HepG2 (cell line): Measurements from ENCODE around the gene PDK2. TPM values are rescaled to one million over a fixed set of nuclear protein-coding genes. Genes with fewer than 3 reads are reported as not detected.

Source experiments
- AKAP8 ChIP-seq: sonication (generic); formaldehyde crosslinking; IDR thresholded peaks from 2 replicates; pipeline ENCODE4 v1.5.1; 2020; ENCODE audit warnings: mild to moderate bottlenecking, missing genetic modification reagents
- FIP1L1 ChIP-seq: fragments of 200-400 bp; formaldehyde crosslinking; IDR thresholded peaks from 2 replicates; pipeline ENCODE4 v1.6.1; 2018; ENCODE audit warnings: low read depth, mild to moderate bottlenecking, low read length, moderate library complexity, borderline replicate concordance; ENCODE audit not compliant: insufficient read depth
- FOSL1 ChIP-seq: sonication (generic); formaldehyde crosslinking; IDR thresholded peaks from 2 replicates; pipeline ENCODE4 v1.9.0; 2021; ENCODE audit warnings: missing genetic modification reagents, borderline replicate concordance
- KLF13 ChIP-seq: sonication (generic); formaldehyde crosslinking; IDR thresholded peaks from 2 replicates; pipeline ENCODE4 v1.4.0; 2020; ENCODE audit warnings: mild to moderate bottlenecking, missing genetic modification reagents
- MXI1 ChIP-seq: IDR thresholded peaks from 3 replicates; pipeline ENCODE4 v1.6.1; 2012; ENCODE audit warnings: low read depth, low read length, inconsistent platforms, borderline replicate concordance
- NKX3-1 ChIP-seq: sonication (generic); formaldehyde crosslinking; IDR thresholded peaks from 2 replicates; pipeline ENCODE4 v1.5.0; 2020; ENCODE audit warnings: missing genetic modification reagents
- PHF8 ChIP-seq: sonication (generic); formaldehyde crosslinking; IDR thresholded peaks from 2 replicates; pipeline ENCODE4 v1.5.0; 2020; ENCODE audit warnings: missing genetic modification reagents
- RXRB ChIP-seq: IDR thresholded peaks from 2 replicates; pipeline ENCODE4 v1.6.1; 2016; ENCODE audit warnings: borderline replicate concordance, missing genetic modification reagents, missing compliant biosample characterization
- SOX13 ChIP-seq, 3 experiments: fragments of 450-650 bp in 1 of 3; sonication (generic) in 1 of 3; formaldehyde crosslinking in 1 of 3; IDR thresholded peaks in 2 of 3; conservative IDR thresholded peaks in 1 of 3; 2 replicates each; pipeline versions ENCODE4 v1.5.0 to v1.6.1; 2016 to 2020; ENCODE audit warnings: antibody characterized with exemption in 1 of 3, mild to moderate bottlenecking in 1 of 3, missing compliant biosample characterization in 1 of 3, missing genetic modification reagents in 1 of 3, moderate library complexity in 1 of 3
- SOX5 ChIP-seq: IDR thresholded peaks from 2 replicates; pipeline ENCODE4 v1.6.1; 2016; ENCODE audit warnings: borderline replicate concordance
- TEAD2 ChIP-seq: sonication (generic); formaldehyde crosslinking; IDR thresholded peaks from 2 replicates; pipeline ENCODE4 v1.9.0; 2021; ENCODE audit warnings: missing genetic modification reagents
- XRCC5 ChIP-seq: fragments of 200-400 bp; formaldehyde crosslinking; optimal IDR thresholded peaks from 2 replicates; pipeline ENCODE3; 2017; ENCODE audit warnings: mild to moderate bottlenecking, low read length
- ZFX ChIP-seq: sonication (generic); formaldehyde crosslinking; IDR thresholded peaks from 2 replicates; pipeline ENCODE4 v1.4.0; 2020; ENCODE audit warnings: mild to moderate bottlenecking, low read depth, missing genetic modification reagents, moderate library complexity
- ZNF24 ChIP-seq: fragments of 450-650 bp; IDR thresholded peaks from 2 replicates; pipeline ENCODE4 v1.6.1; 2017; ENCODE audit warnings: antibody characterized with exemption, mild to moderate bottlenecking
- ZNF264 ChIP-seq: sonication (generic); formaldehyde crosslinking; IDR thresholded peaks from 2 replicates; pipeline ENCODE4 v1.4.0; 2020; ENCODE audit warnings: missing genetic modification reagents
- ZNF512B ChIP-seq: sonication (generic); formaldehyde crosslinking; IDR thresholded peaks from 2 replicates; pipeline ENCODE4 v1.5.1; 2020; ENCODE audit warnings: missing genetic modification reagents, mild to moderate bottlenecking, borderline replicate concordance
- ZNF773 ChIP-seq: sonication (generic); formaldehyde crosslinking; IDR thresholded peaks from 2 replicates; pipeline ENCODE4 v1.4.0; 2020; ENCODE audit warnings: missing genetic modification reagents, borderline replicate concordance
- ZNF883 ChIP-seq: sonication (generic); formaldehyde crosslinking; IDR thresholded peaks from 2 replicates; pipeline ENCODE4 v1.5.1; 2020; ENCODE audit warnings: mild to moderate bottlenecking, missing genetic modification reagents; ENCODE audit errors: not compliant biosample characterization
- polyA plus RNA-seq, 8 experiments: library from polyadenylated mRNA; depleted of rRNA in 3 of 8; stranded (reverse) in 7 of 8; unstranded in 1 of 8; fragments of >200 nt; fragmentation: Illumina TruSeq in 4 of 8; extraction: Trizol in 4 of 8; gene quantifications; 2 replicates each; pipeline versions ENCODE4 v1.2.1 to v1.2.3, GENCODE V29; 2011 to 2016; ENCODE audit warnings: low read depth in 4 of 8, missing spikeins in 1 of 8, mixed read lengths in 1 of 8; ENCODE audit not compliant: insufficient read depth in 1 of 8
- total RNA-seq, 5 experiments: library from RNA; depleted of rRNA; stranded (reverse); fragments of >200 nt; fragmentation: Illumina TruSeq; extraction: Trizol; gene quantifications; 2 replicates each; pipeline ENCODE4 v1.2.3, GENCODE V29; 2016; ENCODE audit warnings: low read depth in 1 of 5
- TF ChIP-seq, protein P1 (sequence below): sonication (generic); formaldehyde crosslinking; conservative IDR thresholded peaks from 2 replicates; pipeline ENCODE4 v1.8.1; 2023; ENCODE audit warnings: missing genetic modification reagents
- TF ChIP-seq, protein P2 (sequence below): sonication (generic); formaldehyde crosslinking; IDR thresholded peaks from 2 replicates; pipeline ENCODE4 v1.4.0; 2020; ENCODE audit warnings: missing genetic modification reagents, borderline replicate concordance

The PDK2 gene
- total and polyA plus RNA-seq, 2 of the 13 experiments (the other 11 are each of a cell fraction or from before 2014, with no cell fraction given) = 18.5 to 59.7 TPM

DNA sequence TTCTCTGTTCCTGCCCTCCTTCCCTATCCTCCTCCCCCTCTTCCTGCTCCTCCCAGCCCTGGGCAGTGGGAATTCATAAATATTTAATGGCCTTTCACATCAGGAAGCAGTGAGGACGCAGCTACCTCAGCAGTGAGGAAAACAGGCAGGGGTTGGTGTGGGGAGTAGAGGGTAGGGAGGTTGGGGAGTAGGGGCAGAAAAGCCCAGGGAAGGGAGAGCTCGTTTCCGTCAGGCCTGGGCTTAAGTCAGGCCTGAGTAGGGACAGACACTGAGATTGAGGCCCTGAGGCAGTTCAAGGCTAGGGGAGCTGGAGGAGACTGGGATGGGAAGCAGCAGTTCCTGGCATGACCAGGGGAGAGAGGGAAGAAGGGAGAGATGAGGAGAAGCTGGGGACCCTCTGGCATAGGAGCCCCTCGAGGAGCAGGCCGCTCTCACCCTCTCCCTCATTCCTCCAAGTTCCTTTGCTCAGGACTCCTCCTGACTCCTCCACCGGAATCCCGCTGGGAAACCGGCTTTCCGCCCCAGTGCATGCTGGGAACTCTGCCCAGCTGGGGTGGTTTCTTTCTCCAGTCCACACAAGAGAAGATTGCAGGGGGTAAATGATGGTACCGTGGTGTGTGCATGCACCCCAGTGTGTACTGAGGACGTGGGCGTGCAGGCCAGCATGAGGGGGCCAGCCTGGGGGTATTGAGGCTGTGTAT, 28.6 kb downstream of the PDK2 start (continued):
- TF ChIP-seq RXRB (CRISPR knock-in tag) = no peak
- TF ChIP-seq, protein P1, sequence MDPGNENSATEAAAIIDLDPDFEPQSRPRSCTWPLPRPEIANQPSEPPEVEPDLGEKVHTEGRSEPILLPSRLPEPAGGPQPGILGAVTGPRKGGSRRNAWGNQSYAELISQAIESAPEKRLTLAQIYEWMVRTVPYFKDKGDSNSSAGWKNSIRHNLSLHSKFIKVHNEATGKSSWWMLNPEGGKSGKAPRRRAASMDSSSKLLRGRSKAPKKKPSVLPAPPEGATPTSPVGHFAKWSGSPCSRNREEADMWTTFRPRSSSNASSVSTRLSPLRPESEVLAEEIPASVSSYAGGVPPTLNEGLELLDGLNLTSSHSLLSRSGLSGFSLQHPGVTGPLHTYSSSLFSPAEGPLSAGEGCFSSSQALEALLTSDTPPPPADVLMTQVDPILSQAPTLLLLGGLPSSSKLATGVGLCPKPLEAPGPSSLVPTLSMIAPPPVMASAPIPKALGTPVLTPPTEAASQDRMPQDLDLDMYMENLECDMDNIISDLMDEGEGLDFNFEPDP (CRISPR knock-in tag) = no peak
- no peak for TF ChIP-seq XRCC5
- TF ChIP-seq KLF13 (CRISPR knock-in tag) = no peak
- TF ChIP-seq PHF8 (CRISPR knock-in tag) = peak; percentile 46; the same call in 1 of the 2 replicates
- no peak for TF ChIP-seq TEAD2 (CRISPR knock-in tag)
- TF ChIP-seq FIP1L1 = no peak
- no peak for TF ChIP-seq ZNF883 (CRISPR knock-in tag)
- no peak for TF ChIP-seq SOX13 (IDR thresholded peaks at IDR 0.05)
- peak in 1 of 2 experiments; percentile 4; a peak in 1 of 4 replicates for TF ChIP-seq SOX13 (CRISPR knock-in tag; conservative IDR thresholded peaks at IDR 0.05 in 1 of 2, IDR thresholded peaks at IDR 0.05 in 1 of 2)
- TF ChIP-seq AKAP8 (CRISPR knock-in tag) = no peak
- TF ChIP-seq MXI1 = no peak
- no peak for TF ChIP-seq FOSL1 (CRISPR knock-in tag)
- TF ChIP-seq, protein P2, sequence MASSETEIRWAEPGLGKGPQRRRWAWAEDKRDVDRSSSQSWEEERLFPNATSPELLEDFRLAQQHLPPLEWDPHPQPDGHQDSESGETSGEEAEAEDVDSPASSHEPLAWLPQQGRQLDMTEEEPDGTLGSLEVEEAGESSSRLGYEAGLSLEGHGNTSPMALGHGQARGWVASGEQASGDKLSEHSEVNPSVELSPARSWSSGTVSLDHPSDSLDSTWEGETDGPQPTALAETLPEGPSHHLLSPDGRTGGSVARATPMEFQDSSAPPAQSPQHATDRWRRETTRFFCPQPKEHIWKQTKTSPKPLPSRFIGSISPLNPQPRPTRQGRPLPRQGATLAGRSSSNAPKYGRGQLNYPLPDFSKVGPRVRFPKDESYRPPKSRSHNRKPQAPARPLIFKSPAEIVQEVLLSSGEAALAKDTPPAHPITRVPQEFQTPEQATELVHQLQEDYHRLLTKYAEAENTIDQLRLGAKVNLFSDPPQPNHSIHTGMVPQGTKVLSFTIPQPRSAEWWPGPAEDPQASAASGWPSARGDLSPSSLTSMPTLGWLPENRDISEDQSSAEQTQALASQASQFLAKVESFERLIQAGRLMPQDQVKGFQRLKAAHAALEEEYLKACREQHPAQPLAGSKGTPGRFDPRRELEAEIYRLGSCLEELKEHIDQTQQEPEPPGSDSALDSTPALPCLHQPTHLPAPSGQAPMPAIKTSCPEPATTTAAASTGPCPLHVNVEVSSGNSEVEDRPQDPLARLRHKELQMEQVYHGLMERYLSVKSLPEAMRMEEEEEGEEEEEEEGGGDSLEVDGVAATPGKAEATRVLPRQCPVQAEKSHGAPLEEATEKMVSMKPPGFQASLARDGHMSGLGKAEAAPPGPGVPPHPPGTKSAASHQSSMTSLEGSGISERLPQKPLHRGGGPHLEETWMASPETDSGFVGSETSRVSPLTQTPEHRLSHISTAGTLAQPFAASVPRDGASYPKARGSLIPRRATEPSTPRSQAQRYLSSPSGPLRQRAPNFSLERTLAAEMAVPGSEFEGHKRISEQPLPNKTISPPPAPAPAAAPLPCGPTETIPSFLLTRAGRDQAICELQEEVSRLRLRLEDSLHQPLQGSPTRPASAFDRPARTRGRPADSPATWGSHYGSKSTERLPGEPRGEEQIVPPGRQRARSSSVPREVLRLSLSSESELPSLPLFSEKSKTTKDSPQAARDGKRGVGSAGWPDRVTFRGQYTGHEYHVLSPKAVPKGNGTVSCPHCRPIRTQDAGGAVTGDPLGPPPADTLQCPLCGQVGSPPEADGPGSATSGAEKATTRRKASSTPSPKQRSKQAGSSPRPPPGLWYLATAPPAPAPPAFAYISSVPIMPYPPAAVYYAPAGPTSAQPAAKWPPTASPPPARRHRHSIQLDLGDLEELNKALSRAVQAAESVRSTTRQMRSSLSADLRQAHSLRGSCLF (CRISPR knock-in tag) = no peak
- no peak for TF ChIP-seq NKX3-1
- TF ChIP-seq ZNF773 (CRISPR knock-in tag) = no peak
- no peak for TF ChIP-seq SOX5 (CRISPR knock-in tag)
- peak; percentile 59; the same call in 1 of the 2 replicates for TF ChIP-seq ZFX (CRISPR knock-in tag)
- TF ChIP-seq ZNF512B (CRISPR knock-in tag) = no peak
- TF ChIP-seq ZNF264 = no peak
- TF ChIP-seq ZNF24 = no peak
